ENCODE results near the gene FNBP1L.

DNA sequence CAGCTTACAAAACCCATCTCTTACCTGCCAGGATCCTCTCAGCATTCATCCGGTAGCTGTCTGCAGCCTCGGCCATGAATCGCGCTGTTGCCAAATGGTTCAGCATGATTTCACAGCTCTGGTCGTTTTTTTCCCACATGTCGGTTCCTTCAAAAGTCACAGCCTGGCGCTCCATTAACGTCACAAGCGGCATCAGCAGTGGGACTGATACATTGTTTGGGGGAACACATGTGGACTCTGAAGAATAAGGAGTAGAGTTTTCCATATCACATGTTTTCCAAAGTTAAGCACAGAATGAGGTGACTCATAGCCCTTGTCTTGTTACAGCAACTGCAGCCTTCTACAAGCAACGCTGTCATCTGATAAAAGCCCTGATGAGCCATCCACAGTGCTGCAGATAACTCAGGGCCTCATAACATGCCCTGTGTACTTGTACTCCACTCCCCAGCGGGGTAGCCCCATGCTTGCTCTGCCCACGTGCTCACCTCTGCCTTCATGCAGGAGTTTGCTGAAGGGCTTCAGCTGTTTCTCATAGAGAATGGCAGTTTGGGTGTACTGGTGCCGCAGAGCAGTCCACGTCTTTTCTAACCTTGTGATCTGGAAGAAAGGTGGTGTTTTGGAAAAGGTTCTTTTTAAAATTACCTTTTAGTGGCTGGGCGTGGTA is 119.5 kb downstream of the FNBP1L start:
- TF ChIP-seq, protein P1, sequence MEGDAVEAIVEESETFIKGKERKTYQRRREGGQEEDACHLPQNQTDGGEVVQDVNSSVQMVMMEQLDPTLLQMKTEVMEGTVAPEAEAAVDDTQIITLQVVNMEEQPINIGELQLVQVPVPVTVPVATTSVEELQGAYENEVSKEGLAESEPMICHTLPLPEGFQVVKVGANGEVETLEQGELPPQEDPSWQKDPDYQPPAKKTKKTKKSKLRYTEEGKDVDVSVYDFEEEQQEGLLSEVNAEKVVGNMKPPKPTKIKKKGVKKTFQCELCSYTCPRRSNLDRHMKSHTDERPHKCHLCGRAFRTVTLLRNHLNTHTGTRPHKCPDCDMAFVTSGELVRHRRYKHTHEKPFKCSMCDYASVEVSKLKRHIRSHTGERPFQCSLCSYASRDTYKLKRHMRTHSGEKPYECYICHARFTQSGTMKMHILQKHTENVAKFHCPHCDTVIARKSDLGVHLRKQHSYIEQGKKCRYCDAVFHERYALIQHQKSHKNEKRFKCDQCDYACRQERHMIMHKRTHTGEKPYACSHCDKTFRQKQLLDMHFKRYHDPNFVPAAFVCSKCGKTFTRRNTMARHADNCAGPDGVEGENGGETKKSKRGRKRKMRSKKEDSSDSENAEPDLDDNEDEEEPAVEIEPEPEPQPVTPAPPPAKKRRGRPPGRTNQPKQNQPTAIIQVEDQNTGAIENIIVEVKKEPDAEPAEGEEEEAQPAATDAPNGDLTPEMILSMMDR (IDR thresholded peaks at IDR 0.05): no peak
- TF ChIP-seq CHD2 (IDR thresholded peaks at IDR 0.05; ENCODE audit: low read length, partially characterized antibody) (no peak), EP300 (IDR thresholded peaks at IDR 0.05; ENCODE audit: borderline replicate concordance in 1 of 2, low read depth in 1 of 2, low read length in 1 of 2) (peak in 1 of 2 experiments; percentile 49; a peak in 1 of 4 replicates), RFX5 (IDR thresholded peaks at IDR 0.05; ENCODE audit: low read length) (no peak), GABPA (IDR thresholded peaks at IDR 0.05; ENCODE audit: low read depth) (no peak), FOXM1 (IDR thresholded peaks at IDR 0.05; ENCODE audit: low read depth) (no peak), POLR2AphosphoS5 (IDR thresholded peaks at IDR 0.05; ENCODE audit: low read depth, low read length) (no peak)
- TF ChIP-seq, protein P2, sequence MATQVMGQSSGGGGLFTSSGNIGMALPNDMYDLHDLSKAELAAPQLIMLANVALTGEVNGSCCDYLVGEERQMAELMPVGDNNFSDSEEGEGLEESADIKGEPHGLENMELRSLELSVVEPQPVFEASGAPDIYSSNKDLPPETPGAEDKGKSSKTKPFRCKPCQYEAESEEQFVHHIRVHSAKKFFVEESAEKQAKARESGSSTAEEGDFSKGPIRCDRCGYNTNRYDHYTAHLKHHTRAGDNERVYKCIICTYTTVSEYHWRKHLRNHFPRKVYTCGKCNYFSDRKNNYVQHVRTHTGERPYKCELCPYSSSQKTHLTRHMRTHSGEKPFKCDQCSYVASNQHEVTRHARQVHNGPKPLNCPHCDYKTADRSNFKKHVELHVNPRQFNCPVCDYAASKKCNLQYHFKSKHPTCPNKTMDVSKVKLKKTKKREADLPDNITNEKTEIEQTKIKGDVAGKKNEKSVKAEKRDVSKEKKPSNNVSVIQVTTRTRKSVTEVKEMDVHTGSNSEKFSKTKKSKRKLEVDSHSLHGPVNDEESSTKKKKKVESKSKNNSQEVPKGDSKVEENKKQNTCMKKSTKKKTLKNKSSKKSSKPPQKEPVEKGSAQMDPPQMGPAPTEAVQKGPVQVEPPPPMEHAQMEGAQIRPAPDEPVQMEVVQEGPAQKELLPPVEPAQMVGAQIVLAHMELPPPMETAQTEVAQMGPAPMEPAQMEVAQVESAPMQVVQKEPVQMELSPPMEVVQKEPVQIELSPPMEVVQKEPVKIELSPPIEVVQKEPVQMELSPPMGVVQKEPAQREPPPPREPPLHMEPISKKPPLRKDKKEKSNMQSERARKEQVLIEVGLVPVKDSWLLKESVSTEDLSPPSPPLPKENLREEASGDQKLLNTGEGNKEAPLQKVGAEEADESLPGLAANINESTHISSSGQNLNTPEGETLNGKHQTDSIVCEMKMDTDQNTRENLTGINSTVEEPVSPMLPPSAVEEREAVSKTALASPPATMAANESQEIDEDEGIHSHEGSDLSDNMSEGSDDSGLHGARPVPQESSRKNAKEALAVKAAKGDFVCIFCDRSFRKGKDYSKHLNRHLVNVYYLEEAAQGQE (IDR thresholded peaks at IDR 0.05; ENCODE audit: low read depth, low read length): 0 out of 2 replicates have a peak, but pooled peaks have one; percentile 16

Measured in SK-N-SH (cell line).